Stomach (tissue), 4 donors: ENCODE data around the gene NFRKB.
"Not testable (repeated sequence)": the region's sequence is repeated elsewhere in the genome, so short reads cannot be mapped to it uniquely, and the experiment has no call there.

Experiments
- CTCF ChIP-seq, 7 experiments: fragments of 450-650 bp in 4 of 7; fragments of 200-600 bp in 3 of 7; sonication (generic) in 3 of 7; IDR thresholded peaks; one replicate each; pipeline ENCODE4 v1.5.1; 2016 to 2019; ENCODE audit warnings: antibody characterized with exemption in 7 of 7, control low read depth in 2 of 7, mild to moderate bottlenecking in 1 of 7
- EP300 ChIP-seq: sonication (generic); formaldehyde crosslinking; IDR thresholded peaks from one replicate; pipeline ENCODE4 v1.6.1; 2017; ENCODE audit warnings: antibody characterized with exemption
- POLR2A ChIP-seq, 4 donors: fragments of 450-650 bp; IDR thresholded peaks; one replicate each; pipeline ENCODE4 v1.6.1; 2016; ENCODE audit warnings: antibody characterized with exemption in 4 of 4, control low read depth in 2 of 4, mild to moderate bottlenecking in 1 of 4, moderate library complexity in 1 of 4

- not testable (repeated sequence) for TF ChIP-seq POLR2A (IDR thresholded peaks at IDR 0.05); CTCF (IDR thresholded peaks at IDR 0.05); EP300
Observed at GRCh38 chr11:129868626-129869025, 26.8 kb downstream of the NFRKB start.
